DOHH2 (cell line): ENCODE results near the gene ALDH1B1.
A peak's percentile ranks its signal among the peaks of the same experiment; 100 is the strongest.

ENCODE experiments used
- H3F3A ChIP-seq: fragments of 200-600 bp; sonication (generic), shearing (Covaris generic); 2 replicates; pipeline ENCODE4 v1.6.0; 2016; ENCODE audit warnings: antibody characterized with exemption, mild to moderate bottlenecking; ENCODE audit not compliant: control insufficient read depth, insufficient read depth
- H3K27ac ChIP-seq: fragments of 200-600 bp; sonication (generic); 2 replicates; pipeline ENCODE4 v1.5.1; 2014; ENCODE audit warnings: low read depth, mild to moderate bottlenecking, low read length, moderate library complexity
- H3K27me3 ChIP-seq: fragments of 200-600 bp; sonication (generic); 2 replicates; pipeline ENCODE4 v1.6.1; 2014; ENCODE audit warnings: mild to moderate bottlenecking, low read length, mixed read lengths; ENCODE audit not compliant: control insufficient read depth
- H3K36me3 ChIP-seq: fragments of 200-600 bp; sonication (generic); 2 replicates; pipeline ENCODE4 v1.6.1; 2014; ENCODE audit warnings: mild to moderate bottlenecking, low read length, moderate library complexity, mixed read lengths; ENCODE audit not compliant: control insufficient read depth
- H3K4me1 ChIP-seq: fragments of 200-600 bp; sonication (generic); 2 replicates; pipeline ENCODE4 v1.6.1; 2014; ENCODE audit warnings: mild to moderate bottlenecking, low read length, mixed read lengths; ENCODE audit not compliant: control insufficient read depth
- H3K4me2 ChIP-seq: fragments of 200-600 bp; sonication (generic); 2 replicates; pipeline ENCODE4 v1.6.0; 2014; ENCODE audit warnings: mild to moderate bottlenecking, low read length, moderate library complexity
- H3K4me3 ChIP-seq: fragments of 200-600 bp; sonication (generic); 2 replicates; pipeline ENCODE4 v1.5.1; 2014; ENCODE audit warnings: mild to moderate bottlenecking, low read length, mixed read lengths
- H3K79me2 ChIP-seq: fragments of 200-600 bp; sonication (generic); 2 replicates; pipeline ENCODE4 v1.6.1; 2014; ENCODE audit warnings: mild to moderate bottlenecking, low read length, mixed read lengths; ENCODE audit not compliant: control insufficient read depth
- H3K9me2 ChIP-seq: fragments of 200-600 bp; sonication (generic); replicated peaks from 2 replicates; pipeline ENCODE4 v1.6.1; 2014; ENCODE audit warnings: mild to moderate bottlenecking, low read length, mixed read lengths; ENCODE audit not compliant: control insufficient read depth
- H3K9me3 ChIP-seq: fragments of 200-600 bp; sonication (generic); 2 replicates; pipeline ENCODE4 v1.6.1; 2014; ENCODE audit warnings: antibody characterized with exemption, low read length, mixed read lengths; ENCODE audit not compliant: control insufficient read depth, insufficient read depth
- H4K20me1 ChIP-seq: fragments of 200-600 bp; sonication (generic); 2 replicates; pipeline ENCODE4 v1.6.0; 2014; ENCODE audit warnings: low read depth, mild to moderate bottlenecking, antibody characterized with exemption, low read length, moderate library complexity; ENCODE audit not compliant: control insufficient read depth, insufficient read depth
- CTCF ChIP-seq: fragments of 200-600 bp; sonication (generic); IDR thresholded peaks from one replicate; pipeline ENCODE4 v1.5.1; 2014; ENCODE audit warnings: antibody characterized with exemption, mild to moderate bottlenecking, low read depth, low read length; ENCODE audit not compliant: poor library complexity, severe bottlenecking
- EZH2phosphoT487 ChIP-seq: fragments of 200-600 bp; sonication (generic); IDR thresholded peaks from 2 replicates; pipeline ENCODE4 v1.6.1; 2017; ENCODE audit warnings: borderline replicate concordance, mild to moderate bottlenecking, antibody characterized with exemption, low read length, moderate library complexity, mixed read lengths

Gene ALDH1B1

GRCh38 chr9:38416461-38416860, 24.0 kb downstream of the ALDH1B1 start:
- no peak overlapping the region for H3K4me3 ChIP-seq
- no peaks in the 10 kb centered on the region for H3K27me3 ChIP-seq
- H3K9me2 ChIP-seq, result no peaks in the 10 kb centered on the region
- H3K36me3 ChIP-seq, result no peaks in the 10 kb centered on the region
- no peaks in the 10 kb centered on the region for H3K9me3 ChIP-seq
- no peaks in the 10 kb centered on the region for H3K79me2 ChIP-seq
- no peaks in the 10 kb centered on the region for H3F3A ChIP-seq
- H4K20me1 ChIP-seq, result no peaks in the 10 kb centered on the region
- peaks cover 7% of the 10 kb centered on the region for H3K4me1 ChIP-seq
- H3K4me2 ChIP-seq, result no peak overlapping the region
- no peak overlapping the region for H3K27ac ChIP-seq
- TF ChIP-seq EZH2phosphoT487, result no peak
- TF ChIP-seq CTCF, result no peak

GRCh38 chr9:38417003-38417945, 24.8 kb downstream of the ALDH1B1 start:
- no peaks in the 10 kb centered on the region for H3K9me3 ChIP-seq
- H3K36me3 ChIP-seq, result no peaks in the 10 kb centered on the region
- H3K27ac ChIP-seq, result no peak overlapping the region
- H3K4me2 ChIP-seq, result no peak overlapping the region
- no peak for TF ChIP-seq EZH2phosphoT487
- peak; percentile 80 for TF ChIP-seq CTCF
- no peak overlapping the region for H3K4me3 ChIP-seq
- no peaks in the 10 kb centered on the region for H3K9me2 ChIP-seq
- no peaks in the 10 kb centered on the region for H3F3A ChIP-seq
- no peaks in the 10 kb centered on the region for H3K79me2 ChIP-seq
- peaks cover 7% of the 10 kb centered on the region for H3K4me1 ChIP-seq
- H4K20me1 ChIP-seq, result no peaks in the 10 kb centered on the region
- H3K27me3 ChIP-seq, result no peaks in the 10 kb centered on the region

GRCh38 chr9:38418366-38418765, 25.9 kb downstream of the ALDH1B1 start:
- TF ChIP-seq EZH2phosphoT487 (no peak), CTCF (no peak)
- Histone ChIP-seq H3K9me2 (no peaks in the 10 kb centered on the region), H3K27ac (no peak overlapping the region), H3F3A (no peaks in the 10 kb centered on the region), H3K27me3 (no peaks in the 10 kb centered on the region), H3K4me3 (no peak overlapping the region), H4K20me1 (no peaks in the 10 kb centered on the region), H3K79me2 (no peaks in the 10 kb centered on the region), H3K36me3 (no peaks in the 10 kb centered on the region), H3K4me2 (no peak overlapping the region), H3K9me3 (no peaks in the 10 kb centered on the region), H3K4me1 (peaks cover 2% of the 10 kb centered on the region)
